Esophagus squamous epithelium (tissue), 5 donors: ENCODE results near the gene TMEM163. TPM values are rescaled to one million over a fixed set of nuclear protein-coding genes. Genes with fewer than 3 reads are reported as not detected.

Experiments
- DNase-seq: peaks from one replicate; lab custom pipeline; 2025; lab: John Stamatoyannopoulos, UW
- H3K27ac ChIP-seq, 4 donors: fragments of 200-600 bp; sonication (generic); one replicate each; pipeline ENCODE4 v1.5.1; 2016 to 2019; ENCODE audit warnings: mild to moderate bottlenecking in 1 of 4
- H3K27me3 ChIP-seq, 4 donors: fragments of 200-600 bp; sonication (generic); 1 replicate in 3 of 4; 2 replicates in 1 of 4; pipeline versions ENCODE4 v1.5.1 to v1.6.0; 2017 to 2021; ENCODE audit warnings: antibody characterized with exemption in 1 of 4
- H3K36me3 ChIP-seq, 3 donors: fragments of 200-600 bp; sonication (generic); one replicate each; pipeline ENCODE4 v1.5.1; 2016 to 2019
- H3K4me1 ChIP-seq, 3 donors: fragments of 200-600 bp; sonication (generic); one replicate each; pipeline ENCODE4 v1.5.1; 2017 to 2019
- H3K4me3 ChIP-seq, 4 donors: fragments of 200-600 bp; sonication (generic); 1 replicate in 3 of 4; 2 replicates in 1 of 4; pipeline ENCODE4 v1.5.1; 2016 to 2019; ENCODE audit warnings: mild to moderate bottlenecking in 2 of 4, moderate library complexity in 1 of 4
- H3K9me3 ChIP-seq, 3 donors: fragments of 200-600 bp; sonication (generic); one replicate each; pipeline ENCODE4 v1.5.1; 2016 to 2019
- CTCF ChIP-seq, 6 experiments: fragments of 450-650 bp in 4 of 6; fragments of 200-600 bp in 2 of 6; sonication (generic) in 2 of 6; IDR thresholded peaks; one replicate each; pipeline ENCODE4 v1.5.1; 2016 to 2019; ENCODE audit warnings: antibody characterized with exemption in 6 of 6, mild to moderate bottlenecking in 4 of 6, moderate library complexity in 4 of 6
- POLR2A ChIP-seq, 4 donors: fragments of 450-650 bp; IDR thresholded peaks; one replicate each; pipeline ENCODE4 v1.6.1; 2017; ENCODE audit warnings: antibody characterized with exemption in 4 of 4, mild to moderate bottlenecking in 4 of 4, moderate library complexity in 3 of 4
- WGBS, 2 donors: methylation state at CpG; one replicate each; pipeline ENCODE4 v1.1.5; 2018; 5-methylcytosine and 5-hydroxymethylcytosine counted together
- intact Hi-C: fragments of 100-400 bp; cut with DNase I; formaldehyde crosslinking; loops from one replicate; pipeline ENCODE4 v1.15.0; 2022
- total RNA-seq, 4 donors: library from RNA; depleted of rRNA; stranded (reverse); fragments of >200 nt; gene quantifications; one replicate each; pipeline ENCODE4 v1.1.0, GENCODE V29; 2016
- donor health status: DM: yes; HTN: yes; CAD: no.

TMEM163 gene
- total RNA-seq, 4 donors from 2014 or later = 0.09 to 0.19 (median 0.12) TPM; not detected in 1

GRCh38 chr2:134739879-134740301 is 21.1 kb upstream of the TMEM163 start:
- intact Hi-C loops = no loop called here
- Histone ChIP-seq H3K27ac (peak overlapping the region in 1 of 4 donors; percentile 71), H3K4me3 (no peak overlapping the region), H3K36me3 (no peaks in the 10 kb centered on the region), H3K4me1 (no peaks in the 10 kb centered on the region), H3K27me3 (peaks cover 0 to 21% (median 0%) of the 10 kb centered on the region in 4 donors), H3K9me3 (no peaks in the 10 kb centered on the region)
- 37 to 47% methylated on average over 4 to 6 of the region's 6 CpGs for WGBS, 2 donors
- no peak for DNase-seq
- TF ChIP-seq CTCF (IDR thresholded peaks at IDR 0.05) (no peak), POLR2A (IDR thresholded peaks at IDR 0.05) (peak in 1 of 4 donors; percentile 23)

GRCh38 chr2:134739236-134739878 is 20.6 kb upstream of the TMEM163 start:
- intact Hi-C loops = no loop called here
- TF ChIP-seq CTCF (IDR thresholded peaks at IDR 0.05) (no peak), POLR2A (IDR thresholded peaks at IDR 0.05) (no peak)
- DNase-seq = no peak
- H3K36me3 ChIP-seq = no peaks in the 10 kb centered on the region
- 20 to 57% methylated on average over 1 of the region's 1 CpG for WGBS, 2 donors
- H3K27ac ChIP-seq = peak overlapping the region in 1 of 4 donors; percentile 52
- no peaks in the 10 kb centered on the region for H3K4me1 ChIP-seq
- no peak overlapping the region for H3K4me3 ChIP-seq
- H3K27me3 ChIP-seq = peaks cover 0 to 21% (median 0%) of the 10 kb centered on the region in 4 donors
- no peaks in the 10 kb centered on the region for H3K9me3 ChIP-seq

GRCh38 chr2:134738141-134738870 is 19.5 kb upstream of the TMEM163 start:
- Histone ChIP-seq H3K27ac (no peak overlapping the region), H3K4me3 (no peak overlapping the region), H3K9me3 (no peaks in the 10 kb centered on the region), H3K36me3 (no peaks in the 10 kb centered on the region), H3K4me1 (no peaks in the 10 kb centered on the region), H3K27me3 (peaks cover 0 to 21% (median 0%) of the 10 kb centered on the region in 4 donors)
- intact Hi-C loops = no loop called here
- TF ChIP-seq CTCF (IDR thresholded peaks at IDR 0.05) (no peak), POLR2A (IDR thresholded peaks at IDR 0.05) (no peak)
- 59 to 91% methylated on average over 1 to 2 of the region's 2 CpGs for WGBS, 2 donors
- DNase-seq = no peak

- Histone ChIP-seq H3K9me3 (no peaks in the 10 kb centered on the region), H3K4me3 (no peak overlapping the region), H3K27ac (no peak overlapping the region), H3K36me3 (no peaks in the 10 kb centered on the region), H3K27me3 (peaks cover 0 to 21% (median 0%) of the 10 kb centered on the region in 4 donors), H3K4me1 (no peaks in the 10 kb centered on the region)
- no peak for DNase-seq
- 21 to 38% methylated on average over 5 of the region's 5 CpGs for WGBS, 2 donors
- TF ChIP-seq CTCF (IDR thresholded peaks at IDR 0.05) = no peak
- TF ChIP-seq POLR2A (IDR thresholded peaks at IDR 0.05) = peak in 1 of 4 donors; percentile 17
- intact Hi-C loops = no loop called here
Observed at GRCh38 chr2:134737671-134738070, 18.9 kb upstream of the TMEM163 start.
